BE2C (cell line): Measurements from ENCODE around the gene SNRPA.
A peak's percentile ranks its signal among the peaks of the same experiment; 100 is the strongest.

ENCODE experiments used
- DNase-seq: peaks from one replicate; pipeline ENCODE4 v3.0.0-alpha.2; 2020
- H3K27me3 ChIP-seq: fragments of 250-450 bp; sonication (Bioruptor Pico); 2 replicates; pipeline ENCODE4 v1.5.1; 2020; ENCODE audit warnings: mild to moderate bottlenecking
- H3K36me3 ChIP-seq: fragments of 250-450 bp; sonication (Bioruptor Pico); 2 replicates; pipeline ENCODE4 v1.5.1; 2020; ENCODE audit warnings: mild to moderate bottlenecking
- H3K4me1 ChIP-seq: fragments of 250-450 bp; sonication (Bioruptor Pico); 2 replicates; pipeline ENCODE4 v1.5.1; 2020
- H3K4me3 ChIP-seq: 2 replicates; pipeline ENCODE4 v1.5.1; 2011; ENCODE audit warnings: low read depth, low read length
- H3K9me3 ChIP-seq: fragments of 250-450 bp; sonication (Bioruptor Pico); 2 replicates; pipeline ENCODE4 v1.5.1; 2020
- TF ChIP-seq, protein P1 (sequence below): IDR thresholded peaks from 2 replicates; pipeline ENCODE4 v1.5.1; 2012; ENCODE audit warnings: mild to moderate bottlenecking, low read depth, low read length

The SNRPA gene

DNA sequence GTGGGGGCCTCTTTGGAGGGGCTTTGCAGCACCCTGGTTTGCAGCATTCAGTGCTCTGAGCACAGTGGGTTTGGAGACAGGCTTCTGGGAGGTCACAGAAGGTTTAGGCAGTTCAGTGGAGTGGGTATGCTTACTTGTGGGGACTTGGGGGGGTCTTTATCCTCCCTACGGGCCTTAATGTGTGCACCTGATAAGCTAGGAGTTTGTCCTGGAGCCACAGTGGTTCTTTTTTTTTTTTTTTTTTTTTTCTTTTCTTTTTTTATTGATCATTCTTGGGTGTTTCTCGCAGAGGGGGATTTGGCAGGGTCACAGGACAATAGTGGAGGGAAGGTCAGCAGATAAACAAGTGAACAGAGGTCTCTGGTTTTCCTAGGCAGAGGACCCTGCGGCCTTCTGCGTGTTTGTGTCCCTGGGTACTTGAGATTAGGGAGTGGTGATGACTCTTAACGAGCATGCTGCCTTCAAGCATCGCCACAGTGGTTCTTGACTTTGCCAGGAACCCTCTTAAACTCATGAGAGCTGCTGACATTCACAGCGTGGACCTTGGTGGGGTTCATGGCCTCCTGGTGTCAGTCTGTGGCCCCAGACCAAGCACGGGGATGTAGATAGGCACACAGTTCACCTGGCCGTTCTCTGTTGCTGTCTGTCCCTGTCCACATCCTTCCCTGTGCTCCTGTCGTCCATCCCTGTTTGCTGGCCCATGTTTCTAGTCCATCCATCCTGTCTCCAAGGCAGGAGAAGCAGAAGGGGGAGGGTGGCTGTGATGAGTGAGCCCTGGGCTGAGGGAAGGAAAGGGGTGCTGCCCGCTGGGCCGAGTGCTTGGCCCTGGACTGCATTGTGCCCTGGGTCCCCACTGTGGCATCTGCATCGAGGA lies 50.7 kb downstream of the SNRPA start:
- Histone ChIP-seq H3K27me3 (no peaks in the 10 kb centered on the region), H3K4me3 (no peak overlapping the region; the same call in 1 of the 2 replicates), H3K9me3 (no peaks in the 10 kb centered on the region), H3K4me1 (peaks cover 26% of the 10 kb centered on the region), H3K36me3 (peaks cover 18% of the 10 kb centered on the region)
- DNase-seq, result no peak
- TF ChIP-seq, protein P1, sequence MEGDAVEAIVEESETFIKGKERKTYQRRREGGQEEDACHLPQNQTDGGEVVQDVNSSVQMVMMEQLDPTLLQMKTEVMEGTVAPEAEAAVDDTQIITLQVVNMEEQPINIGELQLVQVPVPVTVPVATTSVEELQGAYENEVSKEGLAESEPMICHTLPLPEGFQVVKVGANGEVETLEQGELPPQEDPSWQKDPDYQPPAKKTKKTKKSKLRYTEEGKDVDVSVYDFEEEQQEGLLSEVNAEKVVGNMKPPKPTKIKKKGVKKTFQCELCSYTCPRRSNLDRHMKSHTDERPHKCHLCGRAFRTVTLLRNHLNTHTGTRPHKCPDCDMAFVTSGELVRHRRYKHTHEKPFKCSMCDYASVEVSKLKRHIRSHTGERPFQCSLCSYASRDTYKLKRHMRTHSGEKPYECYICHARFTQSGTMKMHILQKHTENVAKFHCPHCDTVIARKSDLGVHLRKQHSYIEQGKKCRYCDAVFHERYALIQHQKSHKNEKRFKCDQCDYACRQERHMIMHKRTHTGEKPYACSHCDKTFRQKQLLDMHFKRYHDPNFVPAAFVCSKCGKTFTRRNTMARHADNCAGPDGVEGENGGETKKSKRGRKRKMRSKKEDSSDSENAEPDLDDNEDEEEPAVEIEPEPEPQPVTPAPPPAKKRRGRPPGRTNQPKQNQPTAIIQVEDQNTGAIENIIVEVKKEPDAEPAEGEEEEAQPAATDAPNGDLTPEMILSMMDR, result no peak

DNA sequence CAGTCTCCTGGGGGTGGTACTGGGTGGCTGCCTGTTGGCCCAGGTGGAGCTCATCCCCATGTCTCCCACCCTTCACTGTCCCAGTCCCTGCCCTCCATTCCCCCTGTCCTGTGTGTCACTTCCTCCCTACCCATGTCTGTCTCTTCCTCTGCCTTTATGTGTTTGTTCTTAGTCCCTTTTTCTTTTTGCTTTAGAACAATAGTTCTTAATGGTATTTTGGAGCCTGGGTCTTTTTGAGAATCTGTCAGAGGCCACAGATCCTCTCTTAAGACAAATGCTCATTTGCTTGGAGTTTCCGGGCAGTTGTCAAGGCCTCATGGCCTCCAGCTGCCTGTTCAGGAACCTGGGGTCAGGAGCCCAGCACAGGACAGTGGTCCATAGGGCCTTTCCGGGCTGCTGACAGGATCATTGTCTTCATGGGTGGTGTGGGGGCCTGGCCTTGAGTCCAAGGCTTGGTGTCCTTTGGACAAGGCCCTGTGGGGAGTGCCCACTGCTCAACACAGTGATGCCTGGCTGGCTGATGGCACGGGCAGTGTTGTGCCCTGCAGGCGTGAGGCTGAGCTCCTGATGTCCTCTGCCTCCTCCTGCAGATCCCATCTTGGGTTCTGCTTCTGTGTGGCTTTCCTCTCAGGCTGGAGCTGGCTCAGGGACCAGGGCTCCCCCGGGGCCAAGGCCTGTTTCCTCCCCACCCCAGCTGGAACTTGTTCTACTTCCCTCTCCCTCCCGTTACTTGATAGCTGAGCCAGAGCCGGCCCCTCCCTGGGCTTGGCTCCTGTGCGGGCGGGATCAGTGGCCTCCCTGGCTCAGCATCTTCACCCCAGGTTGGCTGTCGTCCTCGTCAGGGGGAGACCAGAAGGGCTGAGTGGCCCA lies 51.5 kb downstream of the SNRPA start:
- Histone ChIP-seq H3K36me3 (peaks cover 24% of the 10 kb centered on the region), H3K4me3 (peak overlapping the region; percentile 14)

DNA sequence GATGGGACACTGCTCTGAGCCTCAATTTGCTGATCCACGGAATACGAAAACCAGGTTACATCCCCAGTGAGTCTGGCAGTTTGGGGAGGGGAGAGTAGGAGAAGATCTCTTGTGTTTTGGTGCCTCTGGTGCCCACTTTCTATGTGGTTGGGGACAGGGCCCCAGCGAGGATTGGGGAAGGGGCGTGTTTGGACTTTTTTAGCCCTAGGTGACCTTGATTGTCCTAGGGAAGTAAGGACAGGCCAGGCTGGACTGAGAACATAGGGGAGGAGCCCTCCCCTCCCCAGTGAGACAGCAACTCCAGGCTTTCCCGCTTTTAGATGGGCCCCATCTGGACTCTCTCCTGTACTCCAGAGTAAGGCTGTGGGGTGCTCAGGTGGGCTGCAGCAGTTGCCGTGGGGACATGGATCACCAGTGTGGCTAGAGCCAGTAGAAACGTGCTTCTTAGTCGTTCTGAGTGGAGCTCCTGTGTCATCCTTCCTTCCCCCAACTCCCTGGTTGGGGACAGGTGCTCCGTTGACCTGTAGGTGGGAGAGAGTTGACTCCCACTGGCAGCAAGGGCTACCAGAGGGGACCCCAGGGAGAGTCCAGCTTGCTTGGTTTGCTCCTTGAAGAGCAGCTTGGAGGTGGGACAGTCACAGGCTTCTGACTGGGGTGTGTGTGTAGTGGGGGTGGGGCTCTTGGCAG lies 52.3 kb downstream of the SNRPA start:
- Histone ChIP-seq H3K4me3 (no peak overlapping the region), H3K27me3 (no peaks in the 10 kb centered on the region), H3K36me3 (peaks cover 31% of the 10 kb centered on the region), H3K4me1 (peaks cover 29% of the 10 kb centered on the region), H3K9me3 (no peaks in the 10 kb centered on the region)
- TF ChIP-seq, protein P1, result no peak
- DNase-seq, result no peak

More for the DNA sequence above, 51.5 kb downstream of the SNRPA start:
- peak; percentile 65 for DNase-seq
- TF ChIP-seq, protein P1, result no peak
- Histone ChIP-seq H3K9me3 (no peaks in the 10 kb centered on the region), H3K27me3 (no peaks in the 10 kb centered on the region), H3K4me1 (peaks cover 29% of the 10 kb centered on the region)

DNA sequence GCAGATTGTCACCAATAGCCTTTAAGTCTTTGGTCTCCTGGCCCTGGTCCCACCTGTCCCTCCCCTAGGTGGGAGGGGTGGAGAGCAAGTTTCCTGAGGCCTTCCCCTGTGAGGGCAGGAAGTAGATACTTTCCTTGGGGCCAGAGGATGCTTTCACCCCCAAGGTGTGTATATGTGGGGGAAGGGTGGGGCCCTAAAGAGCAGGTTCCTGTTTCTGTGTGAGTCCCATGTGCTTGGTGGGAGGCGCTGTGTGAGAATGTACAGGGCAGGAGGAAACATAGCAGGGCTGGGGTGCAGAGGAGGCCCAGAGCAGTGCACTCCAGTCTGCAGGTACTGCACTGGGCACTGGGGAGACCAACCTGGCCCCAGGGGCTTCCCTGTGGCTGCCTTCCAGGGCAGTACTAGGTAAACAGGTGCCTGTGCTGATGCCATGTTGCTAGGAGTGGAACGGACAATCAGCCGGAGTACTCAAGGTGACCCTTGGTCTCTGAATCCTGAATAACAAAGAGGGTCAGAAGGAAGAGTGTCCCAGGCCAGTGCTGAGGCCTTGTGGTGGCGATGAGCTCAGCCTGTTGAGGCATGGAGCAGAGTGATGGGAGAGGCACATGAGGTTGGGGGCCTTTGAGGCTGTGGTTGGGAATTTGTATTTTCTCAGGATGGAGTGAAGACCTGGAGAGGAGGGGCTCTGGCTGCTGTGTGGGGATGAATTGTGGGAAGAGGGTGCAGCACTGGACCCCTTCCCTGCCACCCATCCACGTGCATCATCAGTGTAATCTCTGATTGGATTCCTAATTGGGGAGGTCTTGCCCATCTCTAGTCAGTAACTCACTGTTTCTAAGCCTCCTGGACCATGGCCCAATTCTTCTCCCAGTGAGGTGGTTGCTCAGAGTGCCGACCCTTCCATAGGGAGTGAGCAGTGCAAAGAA lies 53.1 kb downstream of the SNRPA start:
- no peak for DNase-seq
- Histone ChIP-seq H3K27me3 (no peaks in the 10 kb centered on the region), H3K9me3 (no peaks in the 10 kb centered on the region), H3K4me1 (peaks cover 29% of the 10 kb centered on the region), H3K36me3 (peaks cover 40% of the 10 kb centered on the region), H3K4me3 (no peak overlapping the region)
- TF ChIP-seq, protein P1, result no peak

DNA sequence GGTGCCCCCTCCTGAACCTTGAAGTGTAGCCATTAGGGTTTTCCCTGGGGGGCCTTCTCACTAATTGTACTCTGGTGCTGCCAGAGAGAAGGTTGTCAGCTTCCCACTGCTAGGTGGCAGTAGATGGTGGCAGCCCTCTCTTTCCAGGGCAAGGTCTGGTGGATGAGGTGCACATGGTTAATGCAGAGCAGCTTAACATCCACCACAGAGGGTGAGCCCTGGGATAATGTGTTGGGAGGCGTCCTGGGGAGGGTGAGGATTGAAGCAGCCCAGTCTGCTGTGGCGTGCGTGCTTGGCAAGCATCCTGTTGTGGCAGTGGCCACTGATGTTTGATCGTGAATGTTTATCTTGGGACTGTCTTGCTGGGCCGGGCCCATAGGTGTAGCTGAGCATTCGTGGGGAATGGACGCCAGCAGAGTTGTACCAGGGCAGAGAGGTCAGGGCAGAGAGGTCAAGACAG lies 53.8 kb downstream of the SNRPA start:
- Histone ChIP-seq H3K4me3 (no peak overlapping the region), H3K27me3 (no peaks in the 10 kb centered on the region), H3K36me3 (peaks cover 45% of the 10 kb centered on the region), H3K4me1 (peaks cover 29% of the 10 kb centered on the region), H3K9me3 (no peaks in the 10 kb centered on the region)
- TF ChIP-seq, protein P1, result peak; percentile 38
- no peak for DNase-seq
